Measurements from ENCODE around the gene RNF113B.

RNF113B gene

GRCh38 chr13:98134901-98135300 is 42.2 kb downstream of the RNF113B start:
- DNase-seq = no peak

- peak; percentile 56 for DNase-seq
Observed at GRCh38 chr13:98133946-98134345, 43.1 kb downstream of the RNF113B start.

- DNase-seq = no peak
Observed at GRCh38 chr13:98129059-98129746, 47.9 kb downstream of the RNF113B start.
